H1 (cell line): ENCODE measurements around the gene CBLC.
A peak's percentile ranks its signal among the peaks of the same experiment; 100 is the strongest.

Experiments used
- BRCA1 ChIP-seq: IDR thresholded peaks from 2 replicates; pipeline ENCODE4 v1.6.1; 2012; ENCODE audit warnings: low read depth, low read length, improper control_type of control experiment
- CBX5 ChIP-seq: fragments of 300-800, 300-1000 bp; sonication (generic); IDR thresholded peaks from 2 replicates; pipeline ENCODE4 v1.7.1; 2016; ENCODE audit warnings: antibody characterized with exemption, low read length, low read depth
- CHD2 ChIP-seq: IDR thresholded peaks from 2 replicates; pipeline ENCODE4 v1.6.1; 2012; ENCODE audit warnings: low read length, improper control_type of control experiment
- CTCF ChIP-seq, 3 experiments: IDR thresholded peaks; 1 replicate in 2 of 3; 2 replicates in 1 of 3; pipeline versions ENCODE4 v1.5.1 to v1.6.1; 2011; ENCODE audit warnings: low read length in 3 of 3, mild to moderate bottlenecking in 3 of 3, inconsistent platforms in 2 of 3, low read depth in 1 of 3, moderate library complexity in 1 of 3; ENCODE audit not compliant: insufficient read depth in 1 of 3; ENCODE audit errors: control extremely low read depth in 1 of 3
- TCF12 ChIP-seq: IDR thresholded peaks from 2 replicates; pipeline ENCODE4 v1.6.1; 2011; ENCODE audit warnings: low read depth, mild to moderate bottlenecking, low read length

GRCh38 chr19:44757735-44758505 lies 19.8 kb upstream of the CBLC start:
- TF ChIP-seq CTCF (IDR thresholded peaks at IDR 0.05; ENCODE audit: control extremely low read depth in 1 of 3, insufficient read depth in 1 of 3, low read depth in 1 of 3, low read length in 3 of 3) (peak in 2 of 3 experiments; percentile 4 to 17; a peak in 2 of 4 replicates), BRCA1 (no peak), TCF12 (no peak), CBX5 (no peak), CHD2 (no peak)
